PC-9 (cell line): Measurements from ENCODE around the gene DPP10.

ENCODE experiments used
- CTCF ChIP-seq: fragments of 200-600 bp; sonication (generic); conservative IDR thresholded peaks from 2 replicates; pipeline ENCODE4 v1.6.1; 2017; ENCODE audit warnings: mixed run types, antibody characterized with exemption, mild to moderate bottlenecking, moderate library complexity
- EZH2 ChIP-seq: fragments of 200-600 bp; sonication (generic); IDR thresholded peaks from 2 replicates; pipeline ENCODE4 v1.8.0; 2017; ENCODE audit warnings: antibody characterized with exemption, low read depth

DNA sequence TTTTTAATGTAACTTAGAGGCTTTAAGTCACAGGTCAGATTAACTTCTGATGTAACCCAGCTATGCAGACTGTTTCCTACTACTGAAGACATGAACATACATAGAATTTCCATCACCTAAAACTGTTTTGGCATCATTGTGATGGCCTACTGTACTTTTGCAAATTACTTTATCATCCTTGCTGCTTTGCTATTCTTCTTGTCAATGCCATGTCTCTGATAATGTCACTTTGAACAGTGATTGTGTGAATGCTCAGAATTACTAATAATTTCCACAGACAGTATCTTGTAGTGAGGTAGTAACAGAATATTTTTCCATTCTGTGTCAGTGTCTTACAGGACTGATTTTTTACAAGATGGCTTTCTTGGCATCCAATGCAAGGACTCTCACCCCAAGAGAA, 663.5 kb downstream of the DPP10 start:
- TF ChIP-seq CTCF, result no peak
- no peak for TF ChIP-seq EZH2
